B cell (primary cell): ENCODE results near the gene CCDC106. TPM values are rescaled to one million over a fixed set of nuclear protein-coding genes. Genes with fewer than 3 reads are reported as not detected.

Source experiments
- ATAC-seq: fragments of 200-7000 bp; cut with Tn5 transposase; one replicate; pipeline ENCODE4 v1.10.0; 2021; ENCODE audit warnings: low read depth, mild to moderate bottlenecking, moderate number of reproducible peaks, moderate library complexity
- CTCF ChIA-PET: fragments of 350-600 bp; sonication (Branson Sonifier 250); formaldehyde crosslinking; loops from one replicate; lab custom pipeline; 2021; ENCODE audit warnings: antibody characterized with exemption, inconsistent platforms; lab: Charles Lee
- POLR2A ChIA-PET: fragments of 350-600 bp; sonication (Branson Sonifier 250); formaldehyde crosslinking; loops from one replicate; lab custom pipeline; 2021; ENCODE audit warnings: antibody characterized with exemption; lab: Charles Lee
- DNase-seq: peaks from one replicate; pipeline ENCODE4 v3.0.0; 2013
- H2AFZ ChIP-seq: 2 replicates; pipeline ENCODE4 v1.6.1; 2012; ENCODE audit warnings: mild to moderate bottlenecking, low read depth, low read length; ENCODE audit not compliant: insufficient read depth, poor library complexity, severe bottlenecking
- H3K27ac ChIP-seq, 2 donors: 1 replicate in 1 of 2; 2 replicates in 1 of 2; pipeline ENCODE4 v1.5.1; 2012 to 2013; ENCODE audit warnings: low read length in 2 of 2, mild to moderate bottlenecking in 2 of 2, moderate library complexity in 1 of 2
- H3K27me3 ChIP-seq, 4 experiments: fragments of 200-600 bp in 1 of 4; sonication (generic) in 1 of 4; replicated peaks in 1 of 4; 1 replicate in 2 of 4; 2 replicates in 2 of 4; pipeline versions ENCODE4 v1.6.1 to v1.7.0; 2013 to 2016; ENCODE audit warnings: low read length in 3 of 4, mild to moderate bottlenecking in 2 of 4, mixed read lengths in 1 of 4, moderate library complexity in 1 of 4; ENCODE audit not compliant: insufficient read depth in 4 of 4, control insufficient read depth in 3 of 4; ENCODE audit errors: control extremely low read depth in 1 of 4
- H3K36me3 ChIP-seq, 2 experiments: replicated peaks in 1 of 2; 1 replicate in 1 of 2; 2 replicates in 1 of 2; pipeline versions ENCODE4 v1.6.1 to v1.7.1; 2013; ENCODE audit warnings: low read length in 1 of 2; ENCODE audit not compliant: insufficient read depth in 2 of 2, control insufficient read depth in 1 of 2; ENCODE audit errors: control extremely low read depth in 1 of 2, extremely low read depth in 1 of 2
- H3K4me1 ChIP-seq, 2 donors: fragments of 200-600 bp in 1 of 2; sonication (generic) in 1 of 2; 1 replicate in 1 of 2; 2 replicates in 1 of 2; pipeline versions ENCODE4 v1.5.1 to v1.6.1; 2013 to 2017; ENCODE audit warnings: low read length in 2 of 2; ENCODE audit not compliant: control insufficient read depth in 2 of 2, insufficient read depth in 2 of 2
- H3K4me2 ChIP-seq: replicated peaks from 2 replicates; pipeline ENCODE3; 2012; ENCODE audit warnings: mild to moderate bottlenecking, low read depth, low read length; ENCODE audit not compliant: poor library complexity, severe bottlenecking
- H3K4me3 ChIP-seq, 5 experiments: fragments of 200-600 bp in 1 of 5; sonication (generic) in 1 of 5; 1 replicate in 3 of 5; 2 replicates in 2 of 5; pipeline versions ENCODE4 v1.5.1 to v1.7.0; 2011 to 2016; ENCODE audit warnings: low read length in 4 of 5, mild to moderate bottlenecking in 4 of 5, low read depth in 2 of 5, control low read depth in 1 of 5, moderate library complexity in 1 of 5; ENCODE audit not compliant: insufficient read depth in 1 of 5; ENCODE audit errors: control extremely low read depth in 1 of 5, extremely low read depth in 1 of 5
- H3K79me2 ChIP-seq: fragments of 200-600 bp; sonication (generic); one replicate; pipeline ENCODE4 v1.6.0; 2016; ENCODE audit warnings: low read length; ENCODE audit not compliant: control insufficient read depth, insufficient read depth
- H3K9ac ChIP-seq: fragments of 200-600 bp; sonication (generic); 2 replicates; pipeline ENCODE4 v1.6.1; 2017; ENCODE audit warnings: mild to moderate bottlenecking, low read length, moderate library complexity
- H3K9me3 ChIP-seq, 3 donors: one replicate each; pipeline versions ENCODE4 v1.6.1 to v1.7.1; 2013; ENCODE audit warnings: low read length in 2 of 3; ENCODE audit not compliant: control insufficient read depth in 2 of 3, insufficient read depth in 1 of 3; ENCODE audit errors: control extremely low read depth in 1 of 3
- H4K20me1 ChIP-seq: 2 replicates; pipeline ENCODE4 v1.6.0; 2012; ENCODE audit warnings: mild to moderate bottlenecking, low read length; ENCODE audit not compliant: insufficient read depth, control insufficient read depth, poor library complexity, severe bottlenecking
- H3K27ac Mint-ChIP-seq: one replicate; pipeline ENCODE4 v1.8.0; 2021; ENCODE audit warnings: mixed read lengths
- H3K27me3 Mint-ChIP-seq: one replicate; pipeline ENCODE4 v1.8.0; 2021; ENCODE audit warnings: mixed read lengths
- H3K4me1 Mint-ChIP-seq: one replicate; pipeline ENCODE4 v1.8.0; 2021; ENCODE audit warnings: mixed read lengths
- H3K4me3 Mint-ChIP-seq: one replicate; pipeline ENCODE4 v1.8.0; 2021; ENCODE audit warnings: mixed read lengths
- H3K9me3 Mint-ChIP-seq: one replicate; pipeline ENCODE4 v1.8.0; 2022; ENCODE audit warnings: mixed read lengths; ENCODE audit not compliant: insufficient read depth
- CTCF ChIP-seq: fragments of 200-600 bp; IDR thresholded peaks from one replicate; pipeline ENCODE4 v1.8.0; 2022; ENCODE audit warnings: antibody characterized with exemption, mild to moderate bottlenecking
- EZH2 ChIP-seq: IDR thresholded peaks from 2 replicates; pipeline ENCODE4 v1.6.1; 2012; ENCODE audit warnings: borderline replicate concordance, low read depth, mild to moderate bottlenecking, moderate library complexity, low read length; ENCODE audit not compliant: insufficient read depth, poor library complexity, severe bottlenecking
- WGBS: methylation state at CpG from one replicate; pipeline ENCODE4 v1.1.5; 2013; ENCODE audit warnings: missing lambda C conversion rate; ENCODE audit not compliant: insufficient coverage; 5-methylcytosine and 5-hydroxymethylcytosine counted together
- intact Hi-C: fragments of 100-400 bp; cut with micrococcal nuclease; formaldehyde crosslinking; loops from one replicate; pipeline ENCODE4 v1.10.0; 2022
- polyA plus RNA-seq: library from polyadenylated mRNA; depleted of rRNA; stranded (reverse); fragments of >200 nt; gene quantifications from 2 replicates; pipeline ENCODE4 v1.2.3, GENCODE V29; 2012
- total RNA-seq, 2 donors: library from RNA; stranded (reverse); fragments of 120-200 nt in 1 of 2; gene quantifications; 1 replicate in 1 of 2; 2 replicates in 1 of 2; pipeline versions ENCODE4 v1.2.3 to v1.2.4, GENCODE V29; 2013 to 2022

Gene CCDC106
- total and polyA plus RNA-seq, 2 donors (not counting 1 experiment from before 2014, with no cell fraction given): 25.2 to 52.1 TPM

GRCh38 chr19:55625004-55625326 is 23.0 kb upstream of the CCDC106 start:
- H3K36me3 ChIP-seq: peaks cover 0 to 6% of the 10 kb centered on the region in 2 experiments
- peak overlapping the region; percentile 82 for H2AFZ ChIP-seq
- Mint-ChIP-seq H3K4me3 (peak overlapping the region; percentile 95), H3K9me3 (no peaks in the 10 kb centered on the region), H3K27me3 (no peaks in the 10 kb centered on the region), H3K27ac (peak overlapping the region; percentile 99), H3K4me1 (peaks cover 18% of the 10 kb centered on the region)
- peak overlapping the region in 4 of 5 experiments; percentile 47 to 84 (median 69) for H3K4me3 ChIP-seq
- POLR2A ChIA-PET: interaction anchor here (0.6 to 2.4 kb wide), 17 partner anchors 8 to 495 kb away, joined by 3 to 58 read pairs (median 5); partner anchors contain the start of genes CCDC106, FIZ1, U2AF2 and UBE2S
- no peaks in the 10 kb centered on the region for H3K27me3 ChIP-seq
- peak overlapping the region; percentile 87 for H3K27ac ChIP-seq
- TF ChIP-seq CTCF (no peak), EZH2 (no peak)
- peak overlapping the region; percentile 85 for H3K9ac ChIP-seq
- intact Hi-C loops: loop anchor here (10.0 kb wide), 1 partner anchor 520 kb away; the partner anchor contains the start of gene ZNF444
- no peaks in the 10 kb centered on the region for H3K9me3 ChIP-seq
- CTCF ChIA-PET: interaction anchor here (0.6 to 3.8 kb wide), 18 partner anchors 9 to 484 kb away, joined by 3 to 27 read pairs (median 5); partner anchors contain the start of genes FIZ1 and ZNF865
- H3K79me2 ChIP-seq: peaks cover 8% of the 10 kb centered on the region
- peak overlapping the region; percentile 81 for H3K4me2 ChIP-seq
- no peak for DNase-seq
- WGBS: 29% methylated on average over 2 of the region's 11 CpGs
- peaks cover 7% of the 10 kb centered on the region for H4K20me1 ChIP-seq
- ATAC-seq: no peak
- H3K4me1 ChIP-seq: peaks cover 10 to 14% of the 10 kb centered on the region in 2 donors

GRCh38 chr19:55626350-55626749 is 21.7 kb upstream of the CCDC106 start:
- H3K4me2 ChIP-seq: no peak overlapping the region
- no peaks in the 10 kb centered on the region for H3K36me3 ChIP-seq
- no peak overlapping the region for H2AFZ ChIP-seq
- ChIA-PET CTCF (interaction anchor here (0.6 to 3.8 kb wide), 11 partner anchors 11 to 487 kb away, joined by 3 to 25 read pairs (median 5); partner anchors contain the start of gene ZNF865), POLR2A (interaction anchor here (0.9 to 2.0 kb wide), 2 partner anchors 20 to 28 kb away, joined by 3 to 5 read pairs; partner anchors contain the start of gene ZNF865)
- ATAC-seq (no peak), DNase-seq (no peak)
- H3K4me3 Mint-ChIP-seq: peak overlapping the region; percentile 32
- peaks cover 16% of the 10 kb centered on the region for H3K4me1 Mint-ChIP-seq
- peaks cover 10 to 15% of the 10 kb centered on the region in 2 donors for H3K4me1 ChIP-seq
- no peak overlapping the region for H3K9ac ChIP-seq
- H3K27ac ChIP-seq: no peak overlapping the region
- H3K27ac Mint-ChIP-seq: no peak overlapping the region
- no peaks in the 10 kb centered on the region for H3K27me3 Mint-ChIP-seq
- H3K4me3 ChIP-seq: no peak overlapping the region
- H3K27me3 ChIP-seq: no peaks in the 10 kb centered on the region
- H3K79me2 ChIP-seq: peaks cover 8% of the 10 kb centered on the region
- no peaks in the 10 kb centered on the region for H3K9me3 ChIP-seq
- intact Hi-C loops: loop anchor here (10.0 kb wide), 1 partner anchor 518 kb away; the partner anchor contains the start of gene ZNF444
- TF ChIP-seq EZH2: no peak
- peaks cover 7% of the 10 kb centered on the region for H4K20me1 ChIP-seq
- WGBS: 89% methylated on average over 10 of the region's 11 CpGs
- no peaks in the 10 kb centered on the region for H3K9me3 Mint-ChIP-seq
